GM12878 (cell line): ENCODE results near the gene SYTL1. TPM values are rescaled to one million over a fixed set of nuclear protein-coding genes. Genes with fewer than 3 reads are reported as not detected.

ENCODE experiments used
- polyA plus RNA-seq, 11 experiments: library from polyadenylated mRNA; depleted of rRNA in 4 of 11; unstranded in 6 of 11; stranded (reverse) in 5 of 11; fragments of >200 nt; fragmentation: Nextera tagmentation in 4 of 11; fragmentation: Illumina TruSeq in 1 of 11; extraction: Ambion mirVana in 4 of 11; extraction: Trizol in 1 of 11; gene quantifications; 1 replicate in 1 of 11; 2 replicates in 10 of 11; pipeline versions ENCODE4 v1.2.1 to v1.2.3, GENCODE V29; 2011 to 2016; ENCODE audit warnings: inconsistent platforms in 2 of 11, missing spikeins in 2 of 11, low read depth in 1 of 11
- small RNA-seq: library from RNA; depleted of rRNA; stranded (forward); fragments of <200 nt; gene quantifications from one replicate; pipeline ENCODE3, GENCODE V24; 2014
- total RNA-seq, 4 experiments: library from RNA; depleted of rRNA in 3 of 4; stranded (reverse); fragments of >200 nt in 3 of 4; fragmentation: Illumina TruSeq in 1 of 4; extraction: Trizol in 1 of 4; gene quantifications; 2 replicates each; pipeline versions ENCODE4 v1.2.1 to v1.2.3, GENCODE V29; 2013 to 2021

Gene SYTL1
- total and polyA plus RNA-seq, 10 of the 15 experiments (the other 5 are each of a cell fraction or from before 2014, with no cell fraction given): 0.72 to 45.6 (median 14.8) TPM

Small RNA genes lying within 50 kb of the gene (small RNA-seq; reads per million reads assigned to genes)
- gene RNU6-48P: not detected

Other genes with a start within 250 kb of the SYTL1 start
Only the 7 nearest of the 8 such genes appear.
- 14.2 and 15.4 TPM in 2 replicates for gene WDTC1, start 107.4 kb upstream of the SYTL1 start, total RNA-seq (2014; rRNA removed)
- 8.0 and 8.2 TPM in 2 replicates for gene WDTC1, start 107.4 kb upstream of the SYTL1 start, total RNA-seq (2014; rRNA removed; fragmentation: Illumina TruSeq; extraction: Trizol)
- 28.7 and 30.3 TPM in 2 replicates for gene WDTC1, start 107.4 kb upstream of the SYTL1 start, total RNA-seq (2021)
- 3.1 and 7.2 TPM in 2 replicates for gene WDTC1, start 107.4 kb upstream of the SYTL1 start, polyA plus RNA-seq (2011; rRNA removed)
- 12.6 and 19.0 TPM in 2 replicates for gene WDTC1, start 107.4 kb upstream of the SYTL1 start, polyA plus RNA-seq (2014; fragmentation: Illumina TruSeq; extraction: Trizol)
- gene WDTC1, start 107.4 kb upstream of the SYTL1 start, polyA plus RNA-seq (2014; fragmentation: Nextera tagmentation; extraction: Ambion mirVana): under 1 TPM; 0.21 to 0.26 TPM
- 15.1 and 17.3 TPM in 2 replicates for gene WDTC1, start 107.4 kb upstream of the SYTL1 start, polyA plus RNA-seq (2014; rRNA removed)
- 1 to 10 TPM; 2.8 to 3.7 TPM for gene WDTC1, start 107.4 kb upstream of the SYTL1 start, polyA plus RNA-seq (2016; fragmentation: Nextera tagmentation; extraction: Ambion mirVana)
- gene TMEM222, start 19.9 kb upstream of the SYTL1 start, total RNA-seq (2014; rRNA removed): 29.1 and 38.0 TPM in 2 replicates
- gene TMEM222, start 19.9 kb upstream of the SYTL1 start, total RNA-seq (2014; rRNA removed; fragmentation: Illumina TruSeq; extraction: Trizol): 22.5 and 23.9 TPM in 2 replicates
- 39.3 TPM in 2 replicates for gene TMEM222, start 19.9 kb upstream of the SYTL1 start, total RNA-seq (2021)
- 12.5 and 27.5 TPM in 2 replicates for gene TMEM222, start 19.9 kb upstream of the SYTL1 start, polyA plus RNA-seq (2011; rRNA removed)
- 11.4 and 32.9 TPM in 2 replicates for gene TMEM222, start 19.9 kb upstream of the SYTL1 start, polyA plus RNA-seq (2014; fragmentation: Illumina TruSeq; extraction: Trizol)
- gene TMEM222, start 19.9 kb upstream of the SYTL1 start, polyA plus RNA-seq (2014; fragmentation: Nextera tagmentation; extraction: Ambion mirVana): 1 to 10 TPM; 3.8 to 7.8 TPM
- gene TMEM222, start 19.9 kb upstream of the SYTL1 start, polyA plus RNA-seq (2014; rRNA removed): 43.5 and 53.2 TPM in 2 replicates
- 10 to 100 TPM; 41.1 to 42.4 TPM for gene TMEM222, start 19.9 kb upstream of the SYTL1 start, polyA plus RNA-seq (2016; fragmentation: Nextera tagmentation; extraction: Ambion mirVana)
- gene MAP3K6, start 24.9 kb downstream of the SYTL1 start, total RNA-seq (2014; rRNA removed): 1.5 and 3.4 TPM in 2 replicates
- gene MAP3K6, start 24.9 kb downstream of the SYTL1 start, total RNA-seq (2014; rRNA removed; fragmentation: Illumina TruSeq; extraction: Trizol): 0.31 and 0.83 TPM in 2 replicates
- gene MAP3K6, start 24.9 kb downstream of the SYTL1 start, total RNA-seq (2021): 1.6 and 2.5 TPM in 2 replicates
- gene MAP3K6, start 24.9 kb downstream of the SYTL1 start, polyA plus RNA-seq (2011; rRNA removed): 0.69 and 1.2 TPM in 2 replicates
- gene MAP3K6, start 24.9 kb downstream of the SYTL1 start, polyA plus RNA-seq (2014; fragmentation: Illumina TruSeq; extraction: Trizol): 0.03 and 0.37 TPM in 2 replicates
- gene MAP3K6, start 24.9 kb downstream of the SYTL1 start, polyA plus RNA-seq (2014; fragmentation: Nextera tagmentation; extraction: Ambion mirVana): under 1 TPM in 1 of 2 experiments, not detected in 1; 0.15 TPM
- gene MAP3K6, start 24.9 kb downstream of the SYTL1 start, polyA plus RNA-seq (2014; rRNA removed): 0.60 and 1.6 TPM in 2 replicates
- gene MAP3K6, start 24.9 kb downstream of the SYTL1 start, polyA plus RNA-seq (2016; fragmentation: Nextera tagmentation; extraction: Ambion mirVana): 1 to 10 TPM; 1.3 to 1.5 TPM
- not detected in 2 replicates for gene FCN3, start 32.8 kb downstream of the SYTL1 start, total RNA-seq (2014; rRNA removed)
- not detected in 2 replicates for gene FCN3, start 32.8 kb downstream of the SYTL1 start, total RNA-seq (2014; rRNA removed; fragmentation: Illumina TruSeq; extraction: Trizol)
- gene FCN3, start 32.8 kb downstream of the SYTL1 start, total RNA-seq (2021): 0.28 and 0.32 TPM in 2 replicates
- gene FCN3, start 32.8 kb downstream of the SYTL1 start, polyA plus RNA-seq (2011; rRNA removed): not detected in 2 replicates
- gene FCN3, start 32.8 kb downstream of the SYTL1 start, polyA plus RNA-seq (2014; fragmentation: Illumina TruSeq; extraction: Trizol): not detected in 2 replicates
- gene FCN3, start 32.8 kb downstream of the SYTL1 start, polyA plus RNA-seq (2014; fragmentation: Nextera tagmentation; extraction: Ambion mirVana): not detected
- not detected in 2 replicates for gene FCN3, start 32.8 kb downstream of the SYTL1 start, polyA plus RNA-seq (2014; rRNA removed)
- gene FCN3, start 32.8 kb downstream of the SYTL1 start, polyA plus RNA-seq (2016; fragmentation: Nextera tagmentation; extraction: Ambion mirVana): not detected
- not detected in 2 replicates for gene CD164L2, start 41.3 kb downstream of the SYTL1 start, total RNA-seq (2014; rRNA removed)
- gene CD164L2, start 41.3 kb downstream of the SYTL1 start, total RNA-seq (2014; rRNA removed; fragmentation: Illumina TruSeq; extraction: Trizol): not detected in 2 replicates
- not detected in 2 replicates for gene CD164L2, start 41.3 kb downstream of the SYTL1 start, total RNA-seq (2021)
- gene CD164L2, start 41.3 kb downstream of the SYTL1 start, polyA plus RNA-seq (2011; rRNA removed): not detected in 2 replicates
- gene CD164L2, start 41.3 kb downstream of the SYTL1 start, polyA plus RNA-seq (2014; fragmentation: Illumina TruSeq; extraction: Trizol): not detected in 2 replicates
- gene CD164L2, start 41.3 kb downstream of the SYTL1 start, polyA plus RNA-seq (2014; fragmentation: Nextera tagmentation; extraction: Ambion mirVana): not detected
- gene CD164L2, start 41.3 kb downstream of the SYTL1 start, polyA plus RNA-seq (2014; rRNA removed): not detected in 2 replicates
- not detected for gene CD164L2, start 41.3 kb downstream of the SYTL1 start, polyA plus RNA-seq (2016; fragmentation: Nextera tagmentation; extraction: Ambion mirVana)
- gene GPR3, start 50.6 kb downstream of the SYTL1 start, total RNA-seq (2014; rRNA removed): 0.16 and 0.45 TPM in 2 replicates
- gene GPR3, start 50.6 kb downstream of the SYTL1 start, total RNA-seq (2014; rRNA removed; fragmentation: Illumina TruSeq; extraction: Trizol): 0.14 TPM in 1 of 2 replicates, not detected in the other
- gene GPR3, start 50.6 kb downstream of the SYTL1 start, total RNA-seq (2021): 0.33 and 0.56 TPM in 2 replicates
- 0.48 and 1.4 TPM in 2 replicates for gene GPR3, start 50.6 kb downstream of the SYTL1 start, polyA plus RNA-seq (2011; rRNA removed)
- 0.40 and 0.57 TPM in 2 replicates for gene GPR3, start 50.6 kb downstream of the SYTL1 start, polyA plus RNA-seq (2014; fragmentation: Illumina TruSeq; extraction: Trizol)
- gene GPR3, start 50.6 kb downstream of the SYTL1 start, polyA plus RNA-seq (2014; fragmentation: Nextera tagmentation; extraction: Ambion mirVana): not detected
- gene GPR3, start 50.6 kb downstream of the SYTL1 start, polyA plus RNA-seq (2014; rRNA removed): 0.44 and 0.63 TPM in 2 replicates
- gene GPR3, start 50.6 kb downstream of the SYTL1 start, polyA plus RNA-seq (2016; fragmentation: Nextera tagmentation; extraction: Ambion mirVana): under 1 TPM; 0.72 to 0.96 TPM
- 13.5 and 15.6 TPM in 2 replicates for gene WASF2, start 148.1 kb downstream of the SYTL1 start, total RNA-seq (2014; rRNA removed)
- gene WASF2, start 148.1 kb downstream of the SYTL1 start, total RNA-seq (2014; rRNA removed; fragmentation: Illumina TruSeq; extraction: Trizol): 18.4 TPM in 2 replicates
- gene WASF2, start 148.1 kb downstream of the SYTL1 start, total RNA-seq (2021): 111 and 112 TPM in 2 replicates
- gene WASF2, start 148.1 kb downstream of the SYTL1 start, polyA plus RNA-seq (2011; rRNA removed): 20.9 and 40.8 TPM in 2 replicates
- 67.6 and 74.8 TPM in 2 replicates for gene WASF2, start 148.1 kb downstream of the SYTL1 start, polyA plus RNA-seq (2014; fragmentation: Illumina TruSeq; extraction: Trizol)
- gene WASF2, start 148.1 kb downstream of the SYTL1 start, polyA plus RNA-seq (2014; fragmentation: Nextera tagmentation; extraction: Ambion mirVana): 1 to 10 TPM; 7.0 to 9.3 TPM
- 33.4 and 43.0 TPM in 2 replicates for gene WASF2, start 148.1 kb downstream of the SYTL1 start, polyA plus RNA-seq (2014; rRNA removed)
- 100 to 1,000 TPM in 1 of 2 experiments, 10 to 100 TPM in 1; 98.6 to 103 TPM for gene WASF2, start 148.1 kb downstream of the SYTL1 start, polyA plus RNA-seq (2016; fragmentation: Nextera tagmentation; extraction: Ambion mirVana)